Heart left ventricle (tissue), 16 donors: ENCODE measurements around the gene P2RY1. TPM values are rescaled to one million over a fixed set of nuclear protein-coding genes. Genes with fewer than 3 reads are reported as not detected.

ENCODE experiments used
- ATAC-seq, 4 donors: fragments of 200-7000 bp; cut with Tn5 transposase; one replicate each; pipeline ENCODE4 v1.9.1; 2020 to 2022; ENCODE audit warnings: moderate library complexity in 4 of 4, mild to moderate bottlenecking in 3 of 4, moderate number of reproducible peaks in 1 of 4
- DNase-seq, 5 donors: peaks; one replicate each; pipeline ENCODE4 v3.0.0-alpha.2; 2020
- H3K27ac ChIP-seq, 12 donors: fragments of 200-600 bp; sonication (generic) in 4 of 12; one replicate each; pipeline versions ENCODE4 v1.5.0 to v1.8.0; 2016 to 2022; ENCODE audit warnings: mild to moderate bottlenecking in 2 of 12
- H3K27me3 ChIP-seq, 9 donors: fragments of 200-600 bp; sonication (generic) in 2 of 9; one replicate each; pipeline versions ENCODE4 v1.5.1 to v1.8.0; 2016 to 2022; ENCODE audit warnings: mild to moderate bottlenecking in 3 of 9
- H3K36me3 ChIP-seq, 9 donors: fragments of 200-600 bp; sonication (generic) in 2 of 9; one replicate each; pipeline versions ENCODE4 v1.5.0 to v1.8.0; 2018 to 2022; ENCODE audit warnings: mild to moderate bottlenecking in 2 of 9
- H3K4me1 ChIP-seq, 12 donors: fragments of 200-600 bp; sonication (generic) in 4 of 12; one replicate each; pipeline versions ENCODE4 v1.5.0 to v1.8.0; 2016 to 2022; ENCODE audit warnings: mild to moderate bottlenecking in 3 of 12
- H3K4me3 ChIP-seq, 12 donors: fragments of 200-600 bp; sonication (generic) in 4 of 12; one replicate each; pipeline versions ENCODE4 v1.5.0 to v1.8.0; 2017 to 2022; ENCODE audit warnings: mild to moderate bottlenecking in 9 of 12, moderate library complexity in 4 of 12
- H3K9me3 ChIP-seq, 12 donors: fragments of 200-600 bp; sonication (generic) in 4 of 12; one replicate each; pipeline versions ENCODE4 v1.5.0 to v1.8.0; 2016 to 2022; ENCODE audit warnings: mild to moderate bottlenecking in 1 of 12
- POLR2A ChIP-seq, 2 donors: fragments of 450-650 bp; IDR thresholded peaks; one replicate each; pipeline ENCODE4 v1.6.1; 2017; ENCODE audit warnings: antibody characterized with exemption in 2 of 2, mild to moderate bottlenecking in 2 of 2, moderate library complexity in 2 of 2
- WGBS, 4 donors: extraction: QIAGEN DNeasy Blood & Tissue Kit in 2 of 4; methylation state at CpG; one replicate each; pipeline versions ENCODE4 v1.1.5 to v1.1.7; 2013 to 2018; 5-methylcytosine and 5-hydroxymethylcytosine counted together
- intact Hi-C, 10 donors: fragments of 100-400 bp; cut with DNase I; formaldehyde crosslinking; loops; one replicate each; pipeline versions ENCODE4 v1.11.1 to v1.14.2; 2022
- polyA plus RNA-seq, 2 donors: library from polyadenylated mRNA; stranded (reverse); fragments of 200-250 nt; gene quantifications; one replicate each; pipeline ENCODE4 v1.2.3, GENCODE V29; 2013
- total RNA-seq, 9 donors: library from RNA; depleted of rRNA in 2 of 9; stranded (reverse); fragments of >200 nt in 2 of 9; fragmentation: NEBNext Ultra II Directional in 3 of 9; extraction: Animal tissue kit (Norgen Biotek cat#: 25700) in 3 of 9; gene quantifications; one replicate each; pipeline versions ENCODE4 v1.1.0 to v1.2.4, GENCODE V29; 2016 to 2023
- TF ChIP-seq, protein P1 (sequence below), 12 donors: fragments of 200-600 bp; sonication (generic) in 4 of 12; IDR thresholded peaks; one replicate each; pipeline versions ENCODE4 v1.5.0 to v1.8.0; 2018 to 2022; ENCODE audit warnings: antibody characterized with exemption in 12 of 12, mild to moderate bottlenecking in 5 of 12
- donor health status: ischemic (EF 13 %, LVEDD 7.1; RV severe dilation, severe dysfunction).
- donor health status: healthy with polysubstance abuse.
- donor health status: DM: no; HTN: yes; CAD: no.
- donor health status: DM: no; HTN: no; CAD: no.
- donor health status: ischemic (EF 25% LVEDD 6.9; RV normal size, moderate dysfunction).
- donor health status: ischemic (EF 25% LVEDD 5.7; RV mildly dilated, moderate dysfunction).
- donor health status: healthy.
- donor health status: DM: yes; HTN: yes; CAD: no.
- donor health status: ischemic (EF 35%, LVEDD 5.7; RV mildly dilated, moderate dysfunction).
- donor health status: nonischemic (EF 11% LVEDD 7.7; RV severe dilation, severe dysfunction).
- donor health status: DM: yes; HTN: yes; CAD: no.
- donor health status: PGD.
- donor health status: ischemic (EF 29% LVEDD 5.4; RV normal size, mild dysfunction).
- donor health status: nonischemic (EF 23%, LVEDD 6.1; RV moderate dilation, normal function).

P2RY1 gene
- total and polyA plus RNA-seq, 11 donors = 1.1 to 8.4 (median 5.1) TPM

DNA sequence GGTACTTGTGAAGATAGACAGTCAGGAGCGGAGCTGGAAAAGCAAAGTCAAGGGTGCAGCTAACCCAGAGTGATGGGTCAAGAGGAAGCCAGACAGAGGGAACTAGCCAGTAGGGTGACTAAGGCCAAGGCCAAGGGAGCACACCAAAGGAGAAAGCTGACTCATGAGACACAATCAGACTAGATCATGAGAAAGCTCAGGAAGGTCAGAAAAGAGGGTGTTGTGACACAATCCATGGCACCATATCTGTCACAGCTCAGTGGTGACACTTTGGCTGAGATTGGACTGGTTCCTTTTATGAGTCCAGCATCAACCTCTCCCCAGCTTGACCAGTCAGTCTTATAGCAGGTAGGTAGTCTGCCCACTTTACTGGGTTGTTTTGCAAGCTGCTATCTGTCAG is 22.2 kb downstream of the P2RY1 start:
- peak in 3 of 4 donors; percentile 22 to 71 (median 49) for ATAC-seq
- H3K9me3 ChIP-seq = peaks cover 0 to 11% (median 0%) of the 10 kb centered on the region in 12 donors
- TF ChIP-seq POLR2A (IDR thresholded peaks at IDR 0.05) = no peak
- TF ChIP-seq, protein P1, sequence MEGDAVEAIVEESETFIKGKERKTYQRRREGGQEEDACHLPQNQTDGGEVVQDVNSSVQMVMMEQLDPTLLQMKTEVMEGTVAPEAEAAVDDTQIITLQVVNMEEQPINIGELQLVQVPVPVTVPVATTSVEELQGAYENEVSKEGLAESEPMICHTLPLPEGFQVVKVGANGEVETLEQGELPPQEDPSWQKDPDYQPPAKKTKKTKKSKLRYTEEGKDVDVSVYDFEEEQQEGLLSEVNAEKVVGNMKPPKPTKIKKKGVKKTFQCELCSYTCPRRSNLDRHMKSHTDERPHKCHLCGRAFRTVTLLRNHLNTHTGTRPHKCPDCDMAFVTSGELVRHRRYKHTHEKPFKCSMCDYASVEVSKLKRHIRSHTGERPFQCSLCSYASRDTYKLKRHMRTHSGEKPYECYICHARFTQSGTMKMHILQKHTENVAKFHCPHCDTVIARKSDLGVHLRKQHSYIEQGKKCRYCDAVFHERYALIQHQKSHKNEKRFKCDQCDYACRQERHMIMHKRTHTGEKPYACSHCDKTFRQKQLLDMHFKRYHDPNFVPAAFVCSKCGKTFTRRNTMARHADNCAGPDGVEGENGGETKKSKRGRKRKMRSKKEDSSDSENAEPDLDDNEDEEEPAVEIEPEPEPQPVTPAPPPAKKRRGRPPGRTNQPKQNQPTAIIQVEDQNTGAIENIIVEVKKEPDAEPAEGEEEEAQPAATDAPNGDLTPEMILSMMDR (IDR thresholded peaks at IDR 0.05) = no peak
- H3K4me3 ChIP-seq = no peak overlapping the region
- intact Hi-C loops = no loop called here
- no peaks in the 10 kb centered on the region for H3K27me3 ChIP-seq
- H3K27ac ChIP-seq = no peak overlapping the region
- 96 to 100% (median 96%) methylated on average over 1 of the region's 1 CpG for WGBS, 4 donors
- DNase-seq = no peak
- H3K4me1 ChIP-seq = peaks cover 0 to 13% (median 0%) of the 10 kb centered on the region in 12 donors
- no peaks in the 10 kb centered on the region for H3K36me3 ChIP-seq

DNA sequence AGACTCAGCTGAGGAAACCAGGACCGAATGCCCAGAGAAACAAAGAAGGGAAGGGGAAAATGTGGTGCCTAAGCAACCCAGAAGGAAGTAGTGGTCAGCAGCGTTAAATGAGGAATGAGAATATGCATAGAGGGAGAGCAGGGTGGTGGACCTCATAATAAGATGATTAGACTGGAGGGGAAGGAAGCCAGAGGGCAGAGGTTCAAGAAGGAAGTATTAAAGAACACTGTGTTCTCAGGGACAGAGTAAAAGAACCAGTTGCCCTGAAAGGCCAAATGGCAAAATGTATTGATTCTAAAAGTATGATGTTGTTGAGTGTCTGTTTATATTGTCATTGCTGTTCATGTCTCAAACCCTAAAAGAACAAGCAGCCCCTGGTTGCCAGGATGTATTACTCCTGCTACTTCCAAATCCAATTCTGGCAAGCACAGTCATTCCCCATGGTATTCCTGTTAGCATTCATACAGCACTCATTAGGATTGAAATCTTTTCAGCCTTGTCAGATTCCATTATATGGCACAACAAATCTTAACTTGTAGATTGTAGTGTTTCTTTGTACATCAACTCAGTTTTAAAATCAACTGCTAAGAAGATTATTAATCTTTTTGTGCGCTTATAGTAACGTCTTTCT is 23.4 kb downstream of the P2RY1 start:
- TF ChIP-seq, protein P1 (IDR thresholded peaks at IDR 0.05) = no peak
- TF ChIP-seq POLR2A (IDR thresholded peaks at IDR 0.05) = no peak
- 70 to 78% (median 72%) methylated on average over 4 of the region's 4 CpGs for WGBS, 4 donors
- no peaks in the 10 kb centered on the region for H3K36me3 ChIP-seq
- DNase-seq (no peak), ATAC-seq (peak in 3 of 4 donors; percentile 45 to 69 (median 57))
- no peak overlapping the region for H3K27ac ChIP-seq
- H3K4me1 ChIP-seq = peaks cover 0 to 13% (median 0%) of the 10 kb centered on the region in 12 donors
- no peaks in the 10 kb centered on the region for H3K27me3 ChIP-seq
- intact Hi-C loops = no loop called here
- peaks cover 0 to 11% (median 0%) of the 10 kb centered on the region in 12 donors for H3K9me3 ChIP-seq
- H3K4me3 ChIP-seq = no peak overlapping the region

DNA sequence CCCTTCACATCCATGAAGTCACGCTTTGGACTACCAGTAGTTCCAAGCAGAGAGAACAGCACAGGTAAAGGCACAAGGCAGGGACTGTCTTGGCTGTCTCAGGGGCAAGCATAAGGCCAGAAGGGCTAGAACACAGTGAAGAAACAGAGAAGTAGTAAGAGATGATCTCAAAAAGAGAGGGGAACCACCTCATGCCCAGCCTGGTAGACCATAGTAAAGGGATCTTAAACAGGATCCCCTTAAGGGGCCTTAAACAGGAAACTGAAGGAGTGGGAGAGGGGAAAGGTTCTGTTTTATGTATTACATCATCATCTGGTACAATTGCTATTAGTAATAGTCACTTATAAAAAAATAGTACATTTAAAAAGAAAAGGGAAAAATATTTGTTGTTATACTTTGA is 25.8 kb downstream of the P2RY1 start:
- ATAC-seq (no peak), DNase-seq (no peak)
- intact Hi-C loops = no loop called here
- Histone ChIP-seq H3K4me1 (peaks cover 0 to 20% (median 0%) of the 10 kb centered on the region in 12 donors), H3K27me3 (no peaks in the 10 kb centered on the region), H3K36me3 (no peaks in the 10 kb centered on the region), H3K9me3 (no peaks in the 10 kb centered on the region), H3K4me3 (no peak overlapping the region), H3K27ac (no peak overlapping the region)
- 86 to 98% (median 95%) methylated on average over 1 of the region's 1 CpG for WGBS, 4 donors
- no peak for TF ChIP-seq POLR2A (IDR thresholded peaks at IDR 0.05)
- TF ChIP-seq, protein P1 (IDR thresholded peaks at IDR 0.05) = no peak

DNA sequence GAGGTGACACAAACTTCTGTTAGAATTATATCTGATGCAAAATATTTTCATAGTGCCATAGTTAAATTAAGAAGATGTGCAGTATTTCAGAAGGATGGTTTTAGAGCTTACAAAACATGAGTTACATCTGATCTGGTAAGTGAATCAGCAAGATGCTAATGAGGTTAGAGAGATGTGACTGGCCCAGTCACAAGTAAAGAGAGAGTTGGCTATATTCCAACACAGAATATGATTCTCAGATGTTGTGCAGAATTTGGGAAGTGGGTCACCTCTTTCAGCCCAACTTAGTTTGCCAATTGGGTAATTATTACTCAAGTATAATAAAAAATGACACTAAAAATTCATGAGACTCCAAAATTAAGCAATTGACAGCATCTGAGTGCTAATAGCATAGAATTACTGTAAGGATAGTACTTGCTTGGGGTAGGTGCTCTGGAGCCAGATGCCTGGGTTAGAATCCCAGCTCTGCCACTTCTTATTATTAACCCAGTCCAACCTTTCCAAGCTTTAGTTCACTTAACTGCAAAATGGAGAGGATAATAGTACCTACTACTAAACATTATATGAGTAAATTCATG is 30.8 kb downstream of the P2RY1 start:
- intact Hi-C loops = no loop called here

More for the DNA sequence above, 30.8 kb downstream of the P2RY1 start:
- Histone ChIP-seq H3K4me1 (peaks cover 0 to 9% (median 0%) of the 10 kb centered on the region in 12 donors), H3K27me3 (no peaks in the 10 kb centered on the region), H3K4me3 (no peak overlapping the region), H3K27ac (no peak overlapping the region), H3K36me3 (no peaks in the 10 kb centered on the region), H3K9me3 (no peaks in the 10 kb centered on the region)
- no peak for ATAC-seq
- DNase-seq = no peak
- TF ChIP-seq, protein P1 (IDR thresholded peaks at IDR 0.05) = no peak
- TF ChIP-seq POLR2A (IDR thresholded peaks at IDR 0.05) = no peak
